HPDE6-E6E7 (cell line): ENCODE measurements around the gene DLGAP4.
"Not testable (repeated sequence)": the region's sequence is repeated elsewhere in the genome, so short reads cannot be mapped to it uniquely, and the experiment has no call there.

Experiments used
- DNase-seq: peaks from one replicate; pipeline ENCODE4 v3.0.0; 2011; ENCODE audit warnings: missing footprints; ENCODE audit errors: extremely low spot score

Gene DLGAP4

GRCh38 chr20:36499723-36500501 is 193.8 kb downstream of the DLGAP4 start:
- no peak for DNase-seq

DNA sequence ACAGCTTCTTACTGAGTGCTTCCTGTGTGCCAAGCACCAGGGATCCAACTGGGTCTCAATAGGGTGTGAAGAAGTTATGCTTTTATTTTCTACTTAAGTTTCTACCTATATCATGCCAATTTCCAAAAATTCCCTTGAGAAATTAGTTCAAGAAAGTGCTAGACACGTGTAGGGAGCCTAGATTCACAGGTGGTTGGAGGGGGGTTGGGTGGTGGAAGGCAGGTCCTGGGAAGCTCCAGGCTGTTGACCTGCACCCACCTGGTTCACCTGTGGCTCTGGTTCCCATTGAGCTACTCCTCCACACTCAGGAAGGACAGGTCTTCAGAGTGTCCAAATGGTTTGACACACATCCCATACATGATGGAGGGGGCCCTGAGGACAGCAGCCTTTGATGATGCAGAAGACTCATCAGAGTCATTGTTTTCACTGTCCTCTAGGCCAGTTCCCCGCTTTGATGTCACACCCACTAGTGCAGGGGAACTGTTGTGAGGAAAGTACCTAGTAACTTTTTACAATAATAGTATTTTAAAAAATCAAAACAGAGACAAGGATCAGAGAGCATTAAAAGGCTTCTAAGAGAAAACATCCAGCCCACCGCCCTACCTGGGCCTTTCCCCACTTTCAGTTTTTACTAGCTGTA is 195.3 kb downstream of the DLGAP4 start:
- no peak for DNase-seq

- no peak for DNase-seq
These were observed 198.2 kb downstream of the DLGAP4 start for GRCh38 chr20:36504295-36504694.

- DNase-seq = no peak
These were observed 200.1 kb downstream of the DLGAP4 start for GRCh38 chr20:36506253-36506652.

DNA sequence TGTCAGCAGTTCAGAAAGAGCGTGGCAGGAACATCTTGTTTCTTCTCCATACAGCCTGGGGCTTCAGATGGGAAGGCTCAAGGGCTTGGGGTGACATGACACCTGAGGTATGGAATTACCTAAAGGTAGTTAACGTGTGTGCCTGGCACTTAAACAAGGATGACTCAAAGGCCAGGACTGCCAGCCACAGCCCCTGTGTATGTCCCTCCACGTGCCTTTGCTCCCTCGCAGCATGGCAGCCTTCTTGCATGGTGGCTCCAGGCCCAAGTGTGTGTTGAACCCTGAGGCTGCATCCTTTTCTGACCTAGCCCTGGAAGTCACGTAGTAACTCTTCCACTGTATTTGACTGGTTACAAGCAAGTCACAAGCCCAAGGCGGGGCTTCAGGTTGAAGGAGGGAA is 201.6 kb downstream of the DLGAP4 start:
- no peak for DNase-seq

- no peak for DNase-seq
These were observed 213.0 kb downstream of the DLGAP4 start for GRCh38 chr20:36519012-36519719.

- DNase-seq = no peak
These were observed 213.8 kb downstream of the DLGAP4 start for GRCh38 chr20:36519944-36520343.

- no peak for DNase-seq
These were observed 215.4 kb downstream of the DLGAP4 start for GRCh38 chr20:36521526-36521925.

DNA sequence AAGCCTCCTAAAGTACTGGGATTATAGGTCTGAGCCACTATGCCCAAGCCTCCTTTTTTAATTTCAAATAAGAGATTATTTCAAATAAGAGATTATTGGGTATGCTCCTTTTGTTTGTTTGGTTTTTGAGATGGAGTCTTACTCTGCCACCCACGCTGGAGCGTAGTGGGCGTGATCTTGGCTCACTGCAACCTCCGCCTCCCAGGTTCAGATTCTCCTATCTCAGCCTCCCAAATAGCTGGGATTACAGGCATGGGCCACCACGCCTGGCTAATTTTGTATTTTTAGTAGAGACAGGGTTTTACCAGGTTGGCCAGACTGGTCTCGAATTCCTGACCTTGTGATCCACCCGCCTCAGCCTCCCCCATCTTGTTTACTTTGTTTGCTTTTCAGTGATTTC is 216.3 kb downstream of the DLGAP4 start:
- not testable (repeated sequence) for DNase-seq

DNA sequence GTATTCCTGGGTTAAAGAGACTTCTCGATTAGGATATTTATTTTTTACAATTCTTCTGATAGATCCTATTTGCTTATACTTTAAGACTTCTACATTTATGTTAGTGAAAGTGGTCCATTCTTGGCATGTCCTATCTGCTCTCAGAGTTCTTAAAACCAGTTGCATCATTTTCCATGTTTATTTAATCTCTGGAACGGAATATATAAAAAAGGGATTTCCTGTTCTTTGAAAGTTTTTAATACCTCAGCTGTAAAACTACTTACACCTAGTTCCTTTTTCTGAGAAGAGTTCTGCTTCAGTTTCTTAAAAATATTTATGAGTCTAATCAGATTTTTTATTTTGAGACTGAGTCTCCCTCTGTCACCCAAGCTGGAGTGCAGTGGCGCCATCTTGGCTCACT is 217.2 kb downstream of the DLGAP4 start:
- no peak for DNase-seq

GRCh38 chr20:36525620-36526365 is 219.7 kb downstream of the DLGAP4 start:
- DNase-seq = no peak

DNA sequence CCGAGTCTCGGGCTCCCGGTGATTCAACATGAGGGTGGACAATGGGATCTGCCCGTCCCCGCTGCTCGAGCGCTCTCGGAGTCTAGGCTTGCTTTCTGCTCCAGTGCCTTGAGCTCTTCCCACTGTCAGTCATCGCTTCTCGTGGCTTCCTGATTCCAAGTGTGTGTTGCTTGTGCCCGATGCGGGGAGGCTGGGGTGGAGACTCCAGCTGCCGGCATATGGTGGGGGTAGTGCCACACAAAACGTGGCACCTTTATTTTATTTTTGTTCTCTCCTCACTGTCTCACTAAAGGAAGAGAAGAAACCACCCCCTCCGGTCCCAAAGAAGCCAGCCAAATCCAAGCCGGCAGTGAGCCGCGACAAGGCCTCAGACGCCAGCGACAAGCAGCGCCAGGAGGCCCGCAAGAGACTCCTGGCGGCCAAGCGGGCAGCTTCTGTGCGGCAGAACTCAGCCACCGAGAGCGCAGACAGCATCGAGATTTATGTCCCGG is 220.4 kb downstream of the DLGAP4 start:
- no peak for DNase-seq

DNA sequence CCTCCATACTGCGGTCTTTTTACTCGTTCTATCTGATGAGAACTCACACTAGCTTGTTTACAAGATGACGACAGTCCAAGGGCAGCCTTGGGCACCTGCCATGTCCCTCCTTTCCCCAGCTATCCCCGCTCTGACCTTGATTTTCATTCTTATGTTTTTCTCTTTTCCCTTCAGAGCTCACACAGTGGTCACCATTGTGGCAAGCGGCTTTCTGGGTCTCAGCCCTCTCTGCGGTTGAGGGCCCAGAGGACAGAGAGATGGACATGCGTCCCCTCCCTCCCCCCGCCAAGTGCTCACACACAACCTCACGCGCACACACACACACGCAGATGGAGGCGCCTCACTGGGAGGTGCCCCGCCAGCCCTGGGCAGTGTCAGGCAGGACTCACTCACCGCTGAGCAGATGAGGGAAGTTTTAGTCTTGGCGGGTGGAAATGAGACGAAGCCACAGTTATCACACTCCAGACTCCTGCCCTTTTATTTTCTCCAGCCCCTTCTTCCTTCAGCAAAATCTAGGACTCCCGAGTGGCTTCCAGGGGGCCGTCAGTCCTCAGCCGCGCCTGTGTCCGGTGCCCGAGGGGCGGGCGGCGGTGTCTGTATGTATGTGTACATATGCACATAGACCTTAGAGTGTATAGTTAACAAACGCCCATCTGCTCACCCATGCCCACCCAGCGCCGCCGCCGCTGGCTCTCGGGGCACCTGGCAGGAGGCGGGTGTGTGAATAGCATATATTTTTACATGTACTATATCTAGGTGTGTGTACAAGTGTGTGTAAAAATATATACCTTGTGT is 221.4 kb downstream of the DLGAP4 start:
- no peak for DNase-seq

DNA sequence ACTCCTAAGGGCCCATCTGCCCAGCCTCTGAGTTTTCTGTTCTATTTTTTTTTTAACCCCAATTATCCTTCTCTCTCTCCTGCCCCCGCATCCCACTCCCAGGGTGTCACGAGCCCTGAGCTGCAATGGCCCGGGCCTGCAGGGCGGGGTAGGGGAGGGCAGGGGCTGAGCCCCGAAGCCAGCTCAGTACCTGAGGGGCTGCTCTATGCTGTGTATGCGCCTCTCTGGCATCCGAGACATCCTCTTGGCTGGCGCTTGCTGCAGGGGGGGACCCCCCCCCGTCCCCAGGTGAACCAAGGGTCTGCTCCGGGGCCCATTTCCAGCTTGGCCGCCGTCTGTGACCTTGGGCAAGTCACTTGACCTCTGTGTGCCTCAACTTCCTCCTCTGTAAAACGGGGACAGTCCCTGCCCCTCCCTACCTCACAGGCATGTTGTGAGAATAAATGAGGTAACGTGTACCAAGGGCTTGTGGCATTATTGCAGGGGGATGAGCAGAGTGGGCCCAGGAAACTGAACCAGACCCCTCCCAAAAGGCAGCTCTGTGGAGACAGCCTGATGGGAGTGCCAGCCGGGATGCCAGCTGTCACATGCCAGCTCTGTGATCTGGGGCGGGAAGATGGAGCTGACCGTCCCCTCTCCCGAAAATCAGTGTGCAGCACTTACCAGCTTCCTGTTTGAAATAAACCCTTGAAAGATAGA is 222.2 kb downstream of the DLGAP4 start:
- no peak for DNase-seq

DNA sequence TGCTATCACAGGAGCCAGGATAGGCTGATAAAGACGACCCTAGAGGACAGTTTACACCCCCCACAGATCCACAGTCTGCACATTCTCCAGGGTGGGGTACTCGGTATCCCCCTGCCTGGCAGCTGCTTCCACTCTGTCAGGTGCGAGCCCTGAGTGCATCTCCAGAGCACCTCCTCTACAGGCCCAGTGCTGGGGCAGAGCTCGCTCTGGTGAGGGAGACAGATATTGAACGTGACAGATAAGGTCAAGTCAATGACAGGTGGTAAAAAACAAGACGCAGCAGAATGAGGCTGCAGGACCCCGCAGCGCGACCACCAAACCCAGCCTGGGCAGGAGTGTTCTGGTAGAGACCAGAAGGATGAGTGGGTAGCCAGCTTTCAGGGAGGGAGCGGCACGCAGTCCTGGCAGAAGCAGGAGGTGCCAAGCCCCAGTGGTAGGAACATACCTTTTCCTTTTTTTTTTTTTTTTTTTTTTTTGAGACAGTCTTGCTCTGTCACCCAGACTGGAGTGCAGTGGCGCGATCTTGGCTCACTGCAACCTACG is 222.8 kb downstream of the DLGAP4 start:
- no peak for DNase-seq

- DNase-seq = no peak
These were observed 226.2 kb downstream of the DLGAP4 start for GRCh38 chr20:36532388-36532787.

DNA sequence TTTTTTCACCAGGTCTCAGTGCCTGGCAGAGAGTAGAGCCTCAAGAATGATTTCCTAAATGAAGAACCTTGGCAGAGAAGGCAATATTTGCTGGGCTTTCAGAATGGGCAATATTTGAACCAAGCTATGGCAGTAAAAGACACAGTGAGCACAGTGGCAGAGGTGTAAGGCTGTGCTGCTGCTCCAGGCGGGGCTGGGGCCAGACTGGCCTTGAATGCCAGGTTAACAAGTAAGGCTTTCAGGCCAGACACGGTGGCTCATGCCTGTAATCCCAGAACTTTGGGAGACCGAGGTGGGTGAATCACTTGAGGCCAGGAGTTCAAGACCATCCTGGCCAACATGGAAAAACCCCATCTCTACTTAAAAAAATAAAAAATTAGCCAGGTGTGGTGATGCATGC is 226.7 kb downstream of the DLGAP4 start:
- no peak for DNase-seq

DNA sequence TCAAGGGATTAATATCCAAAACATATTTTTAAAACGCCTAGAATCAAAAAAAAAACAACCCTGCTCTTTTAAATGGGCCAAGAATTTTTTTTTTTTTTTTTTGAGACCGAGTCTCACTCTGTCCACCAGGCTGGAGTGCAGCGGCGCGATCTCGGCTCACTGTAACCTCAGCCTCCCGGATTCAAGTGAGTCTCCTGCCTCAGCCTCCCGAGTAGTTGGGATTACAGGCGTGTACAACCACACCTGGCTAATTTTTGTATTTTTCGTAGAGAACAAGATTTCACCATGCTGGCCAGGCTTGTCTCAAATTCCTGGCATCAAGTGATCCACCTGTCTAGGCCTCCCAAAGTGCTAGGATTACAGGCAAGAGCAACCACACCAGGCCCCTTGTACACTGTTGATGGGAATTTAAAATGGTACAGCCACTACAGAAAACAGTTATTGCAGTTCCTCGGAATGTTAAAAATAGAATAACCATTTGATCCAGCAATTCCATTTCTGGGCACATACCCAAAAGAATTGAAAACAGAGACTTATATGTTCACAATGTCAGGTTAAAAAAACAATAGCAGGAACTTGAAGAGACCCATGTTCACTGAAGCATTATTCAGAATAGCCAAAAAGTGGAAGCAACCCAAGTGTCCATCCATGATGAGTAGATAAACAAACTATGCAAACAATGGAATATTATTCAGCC is 232.0 kb downstream of the DLGAP4 start:
- DNase-seq = no peak

DNA sequence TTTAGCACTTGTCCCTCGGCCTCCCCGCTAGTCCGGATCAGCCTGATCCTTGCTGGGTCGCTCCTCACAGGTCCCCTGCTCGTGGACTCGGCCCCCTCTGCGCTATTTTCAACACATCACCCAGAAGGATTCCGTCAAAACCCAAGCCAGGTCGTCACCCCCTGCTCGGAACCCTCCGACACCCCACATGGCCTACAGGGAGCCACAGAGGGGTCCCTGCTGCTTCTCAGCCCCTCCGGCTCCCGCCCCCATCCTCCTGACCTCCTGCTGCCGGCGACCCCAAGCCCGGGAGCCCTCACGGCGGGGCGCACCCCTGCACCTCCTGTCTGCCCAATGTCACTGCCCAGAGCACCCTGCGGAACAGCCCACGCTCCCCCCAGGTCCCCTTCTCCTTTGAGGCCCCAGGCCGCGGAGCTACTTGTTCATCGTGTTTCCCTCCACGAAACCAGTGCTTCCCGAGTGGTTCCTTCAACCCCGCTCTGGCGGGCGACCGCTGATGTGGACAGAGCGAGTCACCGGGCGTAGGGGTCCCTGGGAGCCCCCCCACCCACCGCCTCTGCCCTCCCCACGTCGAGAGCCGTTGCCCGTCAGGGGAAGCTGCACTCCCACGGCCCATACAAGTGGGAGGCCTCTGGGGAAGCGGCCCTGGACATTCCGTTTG is 234.5 kb downstream of the DLGAP4 start:
- DNase-seq = no peak
